Measurements from ENCODE around the gene HOXC12.

DNA sequence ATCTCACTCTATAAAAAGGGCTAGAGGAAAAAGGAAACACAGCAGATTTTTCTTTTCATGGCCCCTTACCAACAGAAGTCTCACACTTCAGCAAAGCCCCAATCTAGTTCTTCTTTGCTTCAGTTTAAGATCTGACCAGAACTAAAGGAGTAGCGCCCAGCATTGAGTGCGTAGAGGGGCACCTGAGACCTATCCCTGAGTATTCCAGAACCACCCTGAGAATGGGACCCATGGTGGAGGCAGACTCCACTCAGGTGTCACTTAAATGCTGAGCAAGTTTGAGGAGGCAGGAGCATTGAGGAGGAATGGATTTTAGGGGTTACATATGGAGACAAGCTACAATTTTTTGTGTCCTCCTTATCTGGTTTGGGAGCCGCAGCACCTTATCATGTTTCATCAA lies 16.4 kb downstream of the HOXC12 start:
- TF ChIP-seq, protein P1, sequence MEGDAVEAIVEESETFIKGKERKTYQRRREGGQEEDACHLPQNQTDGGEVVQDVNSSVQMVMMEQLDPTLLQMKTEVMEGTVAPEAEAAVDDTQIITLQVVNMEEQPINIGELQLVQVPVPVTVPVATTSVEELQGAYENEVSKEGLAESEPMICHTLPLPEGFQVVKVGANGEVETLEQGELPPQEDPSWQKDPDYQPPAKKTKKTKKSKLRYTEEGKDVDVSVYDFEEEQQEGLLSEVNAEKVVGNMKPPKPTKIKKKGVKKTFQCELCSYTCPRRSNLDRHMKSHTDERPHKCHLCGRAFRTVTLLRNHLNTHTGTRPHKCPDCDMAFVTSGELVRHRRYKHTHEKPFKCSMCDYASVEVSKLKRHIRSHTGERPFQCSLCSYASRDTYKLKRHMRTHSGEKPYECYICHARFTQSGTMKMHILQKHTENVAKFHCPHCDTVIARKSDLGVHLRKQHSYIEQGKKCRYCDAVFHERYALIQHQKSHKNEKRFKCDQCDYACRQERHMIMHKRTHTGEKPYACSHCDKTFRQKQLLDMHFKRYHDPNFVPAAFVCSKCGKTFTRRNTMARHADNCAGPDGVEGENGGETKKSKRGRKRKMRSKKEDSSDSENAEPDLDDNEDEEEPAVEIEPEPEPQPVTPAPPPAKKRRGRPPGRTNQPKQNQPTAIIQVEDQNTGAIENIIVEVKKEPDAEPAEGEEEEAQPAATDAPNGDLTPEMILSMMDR (conservative IDR thresholded peaks at IDR 0.05 in 1 of 2, IDR thresholded peaks at IDR 0.05 in 1 of 2; ENCODE audit: extremely low read depth in 1 of 2, insufficient read depth in 1 of 2, low read depth in 1 of 2, low read length in 2 of 2): no peak
- TF ChIP-seq EZH2 (IDR thresholded peaks at IDR 0.05; ENCODE audit: borderline replicate concordance, low read length): no peak
